Suprapubic skin (tissue), 4 donors: Measurements from ENCODE around the gene AMPD2. TPM values are rescaled to one million over a fixed set of nuclear protein-coding genes. Genes with fewer than 3 reads are reported as not detected.
"Not testable (repeated sequence)": the region's sequence is repeated elsewhere in the genome, so short reads cannot be mapped to it uniquely, and the experiment has no call there.

Source experiments
- DNase-seq, 2 donors: peaks; one replicate each; pipeline ENCODE4 v3.0.0-alpha.2; 2019; ENCODE audit warnings: low spot score in 2 of 2
- H3K27ac ChIP-seq: fragments of 200-600 bp; sonication (generic); one replicate; pipeline ENCODE4 v1.5.1; 2019
- H3K27me3 ChIP-seq: fragments of 200-600 bp; sonication (generic); one replicate; pipeline ENCODE4 v1.5.1; 2019
- H3K36me3 ChIP-seq: fragments of 200-600 bp; sonication (generic); one replicate; pipeline ENCODE4 v1.5.1; 2019
- H3K4me1 ChIP-seq: fragments of 200-600 bp; sonication (generic); one replicate; pipeline ENCODE4 v1.5.1; 2019
- H3K4me3 ChIP-seq: fragments of 200-600 bp; sonication (generic); one replicate; pipeline ENCODE4 v1.5.1; 2019; ENCODE audit warnings: mild to moderate bottlenecking
- H3K9me3 ChIP-seq: fragments of 200-600 bp; sonication (generic); one replicate; pipeline ENCODE4 v1.5.1; 2019
- EP300 ChIP-seq: sonication (generic); formaldehyde crosslinking; IDR thresholded peaks from one replicate; pipeline ENCODE4 v1.6.1; 2017; ENCODE audit warnings: antibody characterized with exemption
- POLR2A ChIP-seq, 2 donors: fragments of 450-650 bp; IDR thresholded peaks; one replicate each; pipeline ENCODE4 v1.6.1; 2017; ENCODE audit warnings: antibody characterized with exemption in 2 of 2, mild to moderate bottlenecking in 2 of 2, moderate library complexity in 2 of 2
- POLR2AphosphoS5 ChIP-seq, 3 donors: sonication (generic); formaldehyde crosslinking; IDR thresholded peaks; one replicate each; pipeline ENCODE4 v1.6.1; 2017; ENCODE audit warnings: antibody characterized with exemption in 3 of 3
- WGBS: methylation state at CpG from one replicate; pipeline ENCODE4 v1.1.5; 2018; 5-methylcytosine and 5-hydroxymethylcytosine counted together
- total RNA-seq, 4 donors: library from RNA; depleted of rRNA; stranded (reverse); fragments of >200 nt; gene quantifications; one replicate each; pipeline ENCODE4 v1.1.0, GENCODE V29; 2016
- TF ChIP-seq, protein P1 (sequence below), 2 donors: fragments of 200-600 bp in 1 of 2; fragments of 450-650 bp in 1 of 2; sonication (generic) in 1 of 2; IDR thresholded peaks; one replicate each; pipeline ENCODE4 v1.5.1; 2016 to 2019; ENCODE audit warnings: antibody characterized with exemption in 2 of 2, mild to moderate bottlenecking in 1 of 2, moderate library complexity in 1 of 2

AMPD2 gene
- total RNA-seq, 4 donors from 2014 or later = 48.4 to 69.1 (median 58.1) TPM

DNA sequence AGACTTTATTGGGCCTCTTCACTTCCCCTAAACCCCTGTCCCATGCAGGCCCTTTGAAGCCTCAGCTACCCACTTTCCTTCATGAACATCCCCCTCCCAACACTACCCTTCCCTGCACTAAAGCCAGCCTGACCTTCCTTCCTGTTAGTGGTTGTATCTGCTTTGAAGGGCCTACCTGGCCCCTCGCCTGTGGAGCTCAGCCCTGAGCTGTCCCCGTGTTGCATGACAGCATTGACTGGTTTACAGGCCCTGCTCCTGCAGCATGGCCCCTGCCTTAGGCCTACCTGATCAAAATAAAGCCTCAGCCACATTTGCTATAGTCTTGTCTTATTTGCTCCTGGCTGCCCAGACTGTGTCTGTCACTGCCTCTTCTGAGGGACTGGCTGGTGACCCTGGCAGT is 41.8 kb downstream of the AMPD2 start:
- Histone ChIP-seq H3K27me3 (no peaks in the 10 kb centered on the region), H3K4me3 (no peak overlapping the region), H3K4me1 (peaks cover 5% of the 10 kb centered on the region), H3K36me3 (peaks cover 9% of the 10 kb centered on the region), H3K27ac (no peak overlapping the region), H3K9me3 (no peaks in the 10 kb centered on the region)
- DNase-seq = no peak
- TF ChIP-seq EP300 (no peak), POLR2A (IDR thresholded peaks at IDR 0.05) (no peak), POLR2AphosphoS5 (IDR thresholded peaks at IDR 0.05) (no peak)
- TF ChIP-seq, protein P1, sequence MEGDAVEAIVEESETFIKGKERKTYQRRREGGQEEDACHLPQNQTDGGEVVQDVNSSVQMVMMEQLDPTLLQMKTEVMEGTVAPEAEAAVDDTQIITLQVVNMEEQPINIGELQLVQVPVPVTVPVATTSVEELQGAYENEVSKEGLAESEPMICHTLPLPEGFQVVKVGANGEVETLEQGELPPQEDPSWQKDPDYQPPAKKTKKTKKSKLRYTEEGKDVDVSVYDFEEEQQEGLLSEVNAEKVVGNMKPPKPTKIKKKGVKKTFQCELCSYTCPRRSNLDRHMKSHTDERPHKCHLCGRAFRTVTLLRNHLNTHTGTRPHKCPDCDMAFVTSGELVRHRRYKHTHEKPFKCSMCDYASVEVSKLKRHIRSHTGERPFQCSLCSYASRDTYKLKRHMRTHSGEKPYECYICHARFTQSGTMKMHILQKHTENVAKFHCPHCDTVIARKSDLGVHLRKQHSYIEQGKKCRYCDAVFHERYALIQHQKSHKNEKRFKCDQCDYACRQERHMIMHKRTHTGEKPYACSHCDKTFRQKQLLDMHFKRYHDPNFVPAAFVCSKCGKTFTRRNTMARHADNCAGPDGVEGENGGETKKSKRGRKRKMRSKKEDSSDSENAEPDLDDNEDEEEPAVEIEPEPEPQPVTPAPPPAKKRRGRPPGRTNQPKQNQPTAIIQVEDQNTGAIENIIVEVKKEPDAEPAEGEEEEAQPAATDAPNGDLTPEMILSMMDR (IDR thresholded peaks at IDR 0.05) = no peak
- WGBS = 87% methylated on average over 2 of the region's 2 CpGs

DNA sequence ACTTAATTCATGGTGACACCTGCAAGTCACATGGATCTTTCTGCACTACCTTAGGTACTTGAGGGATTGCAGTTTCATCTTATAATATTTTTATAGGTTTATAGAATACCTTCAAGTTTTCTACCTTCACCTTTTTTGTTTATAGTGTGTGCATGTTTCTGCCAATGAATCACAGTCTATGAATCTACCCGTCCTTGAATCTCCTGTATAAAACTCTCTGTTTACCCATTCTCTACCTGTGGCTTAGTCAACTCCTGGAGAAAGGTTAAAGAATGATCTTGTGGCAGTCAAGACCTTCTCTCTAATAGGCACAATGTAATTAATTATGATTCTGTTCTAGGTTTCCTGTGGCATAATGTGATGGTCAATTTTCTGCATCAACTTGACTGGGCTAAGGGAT is 45.0 kb downstream of the AMPD2 start:
- DNase-seq = no peak
- 92% methylated on average over 1 of the region's 1 CpG for WGBS
- Histone ChIP-seq H3K36me3 (peaks cover 9% of the 10 kb centered on the region), H3K4me1 (peaks cover 20% of the 10 kb centered on the region), H3K4me3 (no peak overlapping the region), H3K9me3 (no peaks in the 10 kb centered on the region), H3K27ac (no peak overlapping the region), H3K27me3 (no peaks in the 10 kb centered on the region)
- TF ChIP-seq POLR2A (IDR thresholded peaks at IDR 0.05) = no peak
- TF ChIP-seq, protein P1 (IDR thresholded peaks at IDR 0.05) = no peak
- no peak for TF ChIP-seq POLR2AphosphoS5 (IDR thresholded peaks at IDR 0.05)
- no peak for TF ChIP-seq EP300

DNA sequence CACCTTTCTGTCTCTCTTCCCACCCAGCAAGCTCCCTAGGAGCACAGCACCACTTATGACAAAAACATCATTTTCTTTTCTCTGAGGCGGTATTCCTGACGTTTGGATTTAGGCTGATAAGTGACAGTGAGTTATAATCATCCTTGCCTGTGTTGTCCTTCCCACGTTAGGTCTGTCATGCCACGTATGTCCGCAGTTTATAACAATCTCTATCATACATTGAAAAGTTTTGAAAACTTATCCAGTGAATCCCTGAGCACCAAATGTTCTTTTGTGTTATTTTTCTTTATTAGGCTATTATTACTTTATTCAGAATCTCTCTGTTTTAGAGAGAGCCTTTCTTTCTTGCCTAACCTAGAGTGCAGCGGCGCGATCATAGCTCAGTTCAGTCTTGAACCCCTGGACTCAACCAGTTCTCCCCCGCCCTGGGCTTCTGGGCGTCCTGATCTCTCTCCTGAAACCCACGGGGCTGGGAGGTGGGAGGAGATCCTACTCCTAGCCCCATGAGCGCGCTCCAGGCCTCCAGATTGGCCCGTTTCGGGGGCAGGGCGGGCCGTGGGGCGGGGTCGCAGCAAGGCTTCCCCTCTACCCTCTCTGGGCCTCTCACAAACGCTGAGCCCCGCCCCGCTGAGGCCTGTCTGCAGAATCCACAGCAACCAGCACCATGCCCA is 48.0 kb downstream of the AMPD2 start, which contains the start of gene GSTM2:
TSS of gene GSTM2 (plus strand) at position 606 of the 671 bp plus-strand sequence. CDS start at position 665, 59 bp downstream.
- Histone ChIP-seq H3K36me3 (peaks cover 5% of the 10 kb centered on the region), H3K27ac (no peak within 1 kb of the TSS), H3K4me1 (peaks cover 20% of the 10 kb centered on the region), H3K4me3 (peak within 1 kb of the TSS; percentile 60), H3K27me3 (no peaks in the 10 kb centered on the region), H3K9me3 (no peaks in the 10 kb centered on the region)
- 10% methylated on average over 13 of the region's 22 CpGs for WGBS
- peak; percentile 96 to 98 for DNase-seq
- no peak for TF ChIP-seq EP300
- TF ChIP-seq POLR2A (IDR thresholded peaks at IDR 0.05) = no peak
- TF ChIP-seq, protein P1 (IDR thresholded peaks at IDR 0.05) = no peak
- no peak for TF ChIP-seq POLR2AphosphoS5 (IDR thresholded peaks at IDR 0.05)

DNA sequence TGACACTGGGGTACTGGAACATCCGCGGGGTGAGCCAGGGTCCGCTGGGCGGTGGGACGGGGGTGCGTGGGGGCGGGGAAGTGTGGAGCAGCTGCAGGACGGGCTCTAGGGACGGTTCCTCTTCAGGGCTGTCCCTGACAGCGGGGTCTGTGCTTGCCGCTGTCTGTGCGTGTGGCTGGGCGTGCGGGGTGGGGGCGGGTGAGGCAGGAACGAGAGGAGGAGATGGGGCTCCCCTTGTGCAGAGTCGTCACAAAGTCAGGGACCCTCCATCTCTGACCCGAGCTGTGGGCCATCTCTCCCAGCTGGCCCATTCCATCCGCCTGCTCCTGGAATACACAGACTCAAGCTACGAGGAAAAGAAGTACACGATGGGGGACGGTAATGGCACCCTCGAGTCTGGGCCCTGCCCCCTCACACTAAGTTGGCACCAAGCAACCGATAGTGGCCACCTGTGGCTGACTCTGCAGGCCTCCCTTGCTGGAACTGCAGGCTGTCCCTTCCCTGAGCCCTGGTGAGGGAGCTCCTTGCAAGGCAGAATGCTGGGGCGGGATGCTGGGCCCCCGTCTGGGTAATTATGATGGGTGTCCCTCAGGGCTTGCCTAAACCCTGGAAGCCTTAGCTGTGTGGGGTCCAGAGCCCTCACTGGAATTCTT is 48.6 kb downstream of the AMPD2 start:
- Histone ChIP-seq H3K4me3 (peak overlapping the region; percentile 60), H3K9me3 (no peaks in the 10 kb centered on the region), H3K4me1 (peaks cover 20% of the 10 kb centered on the region), H3K36me3 (peaks cover 9% of the 10 kb centered on the region), H3K27me3 (no peaks in the 10 kb centered on the region), H3K27ac (no peak overlapping the region)
- 4% methylated on average over 8 of the region's 26 CpGs for WGBS
- DNase-seq = no peak
- TF ChIP-seq POLR2AphosphoS5 (IDR thresholded peaks at IDR 0.05) (no peak), EP300 (no peak), POLR2A (IDR thresholded peaks at IDR 0.05) (no peak)
- TF ChIP-seq, protein P1 (IDR thresholded peaks at IDR 0.05) = no peak

DNA sequence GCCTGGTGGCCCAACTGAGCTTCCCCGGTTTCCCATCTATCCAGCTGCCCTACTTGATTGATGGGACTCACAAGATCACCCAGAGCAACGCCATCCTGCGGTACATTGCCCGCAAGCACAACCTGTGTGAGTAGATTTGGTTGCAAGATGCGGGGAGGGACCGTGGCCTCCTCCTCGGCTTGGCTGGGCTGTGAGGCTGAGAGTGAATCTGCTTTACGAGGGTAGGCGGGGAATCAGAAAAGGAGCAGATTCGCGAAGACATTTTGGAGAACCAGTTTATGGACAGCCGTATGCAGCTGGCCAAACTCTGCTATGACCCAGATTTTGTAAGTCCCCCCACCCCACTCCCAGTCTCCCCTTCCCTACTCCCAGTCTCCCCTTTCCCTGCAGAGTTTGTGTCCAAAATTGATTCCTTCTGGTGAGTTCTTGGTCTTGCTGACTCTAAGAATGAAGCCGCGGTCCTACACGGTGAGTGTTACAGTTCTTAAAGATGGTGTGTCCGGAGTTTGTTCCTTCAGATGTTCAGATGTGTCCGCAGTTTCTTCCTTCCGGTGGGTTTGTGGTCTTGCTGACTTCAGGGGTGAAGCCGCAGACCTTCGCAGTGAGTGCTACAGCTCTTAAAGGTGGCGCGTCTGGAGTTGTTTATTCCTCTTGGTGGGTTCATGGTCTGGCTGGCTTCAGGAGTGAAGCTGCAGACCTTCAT is 49.8 kb downstream of the AMPD2 start:
- Histone ChIP-seq H3K27ac (no peak overlapping the region), H3K4me1 (peaks cover 20% of the 10 kb centered on the region), H3K4me3 (no peak overlapping the region)

DNA sequence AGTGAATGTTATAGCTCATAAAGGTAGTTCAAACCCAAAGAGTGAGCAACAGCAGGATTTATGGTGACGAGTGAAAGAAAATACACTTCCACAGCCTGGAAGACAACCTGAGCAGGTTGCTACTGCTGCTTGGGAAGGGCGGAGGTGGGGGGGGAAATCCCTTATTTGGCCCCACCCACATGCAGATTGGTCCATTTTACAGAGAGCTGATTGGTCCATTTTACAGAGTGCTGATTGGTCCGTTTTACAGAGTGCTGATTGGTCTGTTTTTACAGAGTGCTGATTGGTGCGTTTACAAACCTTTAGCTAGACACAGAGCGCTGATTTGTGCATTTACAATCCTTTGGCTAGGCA is 50.3 kb downstream of the AMPD2 start:
- H3K9me3 ChIP-seq, DNase-seq, H3K27me3 ChIP-seq, H3K4me3 ChIP-seq, H3K27ac ChIP-seq, H3K36me3 ChIP-seq: not testable (repeated sequence)
- WGBS = 92% methylated on average over 5 of the region's 5 CpGs
- peaks cover 20% of the 10 kb centered on the region for H3K4me1 ChIP-seq

More for the DNA sequence above, 49.8 kb downstream of the AMPD2 start:
- Histone ChIP-seq H3K27me3 (no peaks in the 10 kb centered on the region), H3K36me3 (peaks cover 9% of the 10 kb centered on the region), H3K9me3 (no peaks in the 10 kb centered on the region)
- DNase-seq = no peak
- TF ChIP-seq POLR2A (IDR thresholded peaks at IDR 0.05) (no peak), EP300 (no peak), POLR2AphosphoS5 (IDR thresholded peaks at IDR 0.05) (no peak)
- TF ChIP-seq, protein P1 (IDR thresholded peaks at IDR 0.05) = no peak
- WGBS = 91% methylated on average over 22 of the region's 22 CpGs
